ENCODE results near the gene CD4.

DNA sequence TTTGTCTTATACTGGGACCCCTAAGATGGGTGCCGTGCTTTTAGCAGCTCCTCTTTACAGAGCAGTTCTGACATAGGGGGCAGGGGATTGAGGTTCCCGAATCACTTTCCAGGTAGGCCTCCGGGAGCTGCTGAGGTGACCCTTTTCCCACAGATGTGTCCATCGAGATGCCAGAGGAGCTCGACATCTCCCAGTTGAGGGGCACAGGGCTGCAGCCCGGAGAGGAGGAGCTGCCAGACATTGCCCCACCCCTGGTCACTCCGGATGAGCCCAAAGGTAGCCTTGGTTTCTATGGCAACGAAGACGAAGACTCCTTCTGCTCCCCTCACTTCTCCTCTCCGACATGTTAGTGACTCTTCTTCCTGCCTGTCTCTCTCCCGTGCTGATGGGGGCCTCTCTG is 73.7 kb downstream of the CD4 start:
- TF ChIP-seq JUND (IDR thresholded peaks at IDR 0.05) (no peak), POLR2A (IDR thresholded peaks at IDR 0.05; ENCODE audit: borderline replicate concordance, extremely low read depth, insufficient read depth, insufficient read length) (no peak)
